GM21381 (cell line): ENCODE results near the gene PRDM16.

Experiments
- ATAC-seq: cut with Tn5 transposase; IDR thresholded peaks from one replicate; pipeline ENCODE4 v1.9.1; 2021; ENCODE audit warnings: mild to moderate bottlenecking, moderate library complexity; ENCODE audit not compliant: unreplicated experiment

Gene PRDM16

GRCh38 chr1:3068564-3069431, at the start of gene PRDM16:
PRDM16 (plus strand) TSS chr1:3069203; CDS start chr1:3069260, 57 bp downstream.
- no peak for ATAC-seq

GRCh38 chr1:3019516-3020051, 49.4 kb upstream of the PRDM16 start:
- ATAC-seq: no peak

- ATAC-seq: no peak
These were observed 48.6 kb upstream of the PRDM16 start for GRCh38 chr1:3020263-3020909.

- no peak for ATAC-seq
These were observed 47.8 kb upstream of the PRDM16 start, which contains the start of gene ACTRT2 for GRCh38 chr1:3021233-3021671. ACTRT2 (plus strand) TSS chr1:3021467; CDS start chr1:3021687, 220 bp downstream.

DNA sequence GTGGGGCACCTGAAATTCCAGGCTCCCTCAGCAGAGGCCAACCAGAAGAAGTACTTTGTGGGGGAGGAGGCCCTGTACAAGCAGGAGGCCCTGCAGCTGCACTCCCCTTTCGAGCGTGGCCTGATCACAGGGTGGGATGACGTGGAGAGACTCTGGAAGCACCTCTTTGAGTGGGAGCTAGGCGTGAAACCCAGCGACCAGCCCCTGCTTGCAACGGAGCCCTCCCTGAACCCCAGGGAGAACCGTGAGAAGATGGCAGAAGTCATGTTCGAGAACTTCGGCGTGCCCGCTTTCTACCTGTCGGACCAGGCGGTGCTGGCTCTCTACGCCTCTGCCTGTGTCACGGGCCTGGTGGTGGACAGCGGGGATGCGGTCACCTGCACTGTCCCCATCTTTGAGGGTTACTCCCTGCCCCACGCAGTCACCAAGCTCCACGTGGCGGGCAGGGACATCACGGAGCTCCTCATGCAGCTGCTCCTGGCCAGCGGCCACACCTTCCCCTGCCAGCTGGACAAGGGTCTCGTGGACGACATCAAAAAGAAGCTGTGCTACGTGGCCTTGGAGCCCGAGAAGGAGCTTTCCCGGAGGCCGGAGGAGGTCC, 47.1 kb upstream of the PRDM16 start:
- ATAC-seq: no peak

DNA sequence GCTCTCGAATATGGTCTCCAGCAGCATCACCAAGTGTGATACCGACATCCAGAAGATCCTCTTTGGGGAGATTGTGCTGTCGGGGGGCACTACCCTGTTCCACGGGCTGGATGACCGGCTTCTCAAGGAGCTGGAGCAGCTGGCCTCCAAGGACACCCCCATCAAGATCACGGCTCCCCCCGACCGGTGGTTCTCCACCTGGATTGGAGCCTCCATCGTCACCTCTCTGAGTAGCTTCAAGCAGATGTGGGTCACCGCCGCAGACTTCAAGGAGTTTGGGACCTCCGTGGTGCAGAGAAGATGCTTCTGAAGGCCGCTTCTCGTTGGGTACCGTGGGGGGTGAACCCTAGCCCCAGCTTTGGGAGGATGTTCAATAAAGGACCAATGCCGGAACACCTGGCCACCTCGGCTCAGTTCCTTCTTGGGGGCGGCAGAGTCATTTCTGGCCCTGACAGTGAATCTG, 46.5 kb upstream of the PRDM16 start:
- no peak for ATAC-seq

- ATAC-seq: no peak
These were observed 46.0 kb upstream of the PRDM16 start for GRCh38 chr1:3022976-3023375.

GRCh38 chr1:3024019-3024418, 45.0 kb upstream of the PRDM16 start:
- no peak for ATAC-seq

GRCh38 chr1:3024588-3024987, 44.4 kb upstream of the PRDM16 start:
- ATAC-seq: no peak

DNA sequence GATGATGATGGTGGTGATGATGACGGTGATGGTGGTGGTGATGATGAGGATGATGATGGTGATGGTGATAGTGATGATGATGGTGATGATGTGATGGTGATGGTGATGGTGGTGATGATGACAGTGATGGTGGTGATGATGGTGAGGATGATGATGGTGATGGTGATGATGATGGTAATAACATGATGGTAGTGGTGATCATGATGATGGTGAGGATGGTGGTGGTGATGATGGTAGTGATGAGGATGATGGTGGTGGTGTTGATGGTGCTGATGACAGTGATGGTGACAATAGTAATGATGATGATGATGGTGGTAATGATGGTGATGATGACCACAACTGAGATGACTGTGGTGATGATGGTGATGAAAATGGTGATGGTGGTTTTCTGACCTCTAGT, 42.9 kb upstream of the PRDM16 start:
- ATAC-seq: no peak

DNA sequence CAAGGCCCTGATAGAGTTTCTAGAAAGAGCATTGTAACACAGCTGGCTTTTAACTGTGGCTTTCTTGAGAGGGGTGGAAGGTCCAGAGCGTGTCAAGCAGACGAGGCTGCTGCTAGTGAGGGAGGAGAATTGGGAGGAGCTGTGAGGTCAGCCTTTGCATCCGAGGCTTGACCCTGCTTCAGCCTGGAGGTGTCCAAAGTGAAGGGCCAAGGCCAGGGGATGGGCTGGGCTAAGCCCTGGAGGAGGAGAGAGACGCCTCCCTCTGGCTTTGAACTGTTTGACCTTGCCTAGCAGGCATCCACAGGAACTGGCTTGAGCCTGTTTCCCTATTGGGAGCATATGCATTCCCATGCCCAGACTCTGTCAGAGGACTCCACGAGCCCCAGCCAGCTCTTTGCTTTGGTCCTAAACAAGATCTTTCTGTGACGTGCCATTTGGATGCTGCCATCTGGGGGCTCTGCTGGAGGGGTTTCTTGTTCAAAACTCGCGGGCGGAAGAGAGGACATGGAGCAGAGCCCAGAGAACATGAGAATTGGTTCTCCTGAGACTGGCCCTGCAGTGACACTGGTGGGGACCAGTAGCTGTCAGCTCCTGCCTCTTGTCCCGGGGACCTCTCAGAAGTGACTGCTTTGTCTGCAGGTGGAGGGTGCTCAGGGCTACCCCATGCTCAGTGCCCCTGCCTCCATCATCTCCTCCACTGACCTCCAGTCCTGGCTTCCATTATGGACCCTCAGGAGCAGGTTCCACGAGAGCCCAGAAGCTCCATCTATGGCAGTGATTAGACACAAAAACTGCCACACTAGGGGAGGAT, 42.2 kb upstream of the PRDM16 start:
- ATAC-seq: no peak

GRCh38 chr1:3027611-3028371, 41.2 kb upstream of the PRDM16 start:
- no peak for ATAC-seq

- ATAC-seq: no peak
These were observed 40.3 kb upstream of the PRDM16 start for GRCh38 chr1:3028531-3029282.

DNA sequence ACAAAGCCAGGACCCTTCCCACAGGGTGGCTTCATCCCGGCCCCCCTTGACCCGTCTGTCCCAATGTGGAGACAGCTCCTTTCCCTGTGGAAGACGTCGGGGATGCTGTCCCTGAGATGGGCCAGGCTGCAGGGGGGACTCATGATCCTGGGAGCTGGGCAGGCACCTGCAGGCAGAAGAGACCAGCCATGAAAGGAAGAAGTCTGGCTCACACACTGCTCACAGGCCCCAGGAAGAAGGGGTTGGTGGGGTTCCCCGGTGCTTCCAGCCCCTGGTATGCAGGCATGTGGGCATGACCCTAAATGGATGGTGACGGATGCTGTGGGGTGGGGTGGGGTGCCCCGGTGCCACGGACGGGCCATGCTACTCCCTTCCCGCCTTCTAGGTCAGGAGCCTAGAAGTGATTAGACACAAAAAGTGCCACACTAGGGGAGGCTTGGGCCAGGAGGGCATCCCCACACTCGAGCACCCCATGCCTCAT, 39.5 kb upstream of the PRDM16 start:
- ATAC-seq: no peak

GRCh38 chr1:3029991-3030662, 38.9 kb upstream of the PRDM16 start:
- ATAC-seq: no peak

DNA sequence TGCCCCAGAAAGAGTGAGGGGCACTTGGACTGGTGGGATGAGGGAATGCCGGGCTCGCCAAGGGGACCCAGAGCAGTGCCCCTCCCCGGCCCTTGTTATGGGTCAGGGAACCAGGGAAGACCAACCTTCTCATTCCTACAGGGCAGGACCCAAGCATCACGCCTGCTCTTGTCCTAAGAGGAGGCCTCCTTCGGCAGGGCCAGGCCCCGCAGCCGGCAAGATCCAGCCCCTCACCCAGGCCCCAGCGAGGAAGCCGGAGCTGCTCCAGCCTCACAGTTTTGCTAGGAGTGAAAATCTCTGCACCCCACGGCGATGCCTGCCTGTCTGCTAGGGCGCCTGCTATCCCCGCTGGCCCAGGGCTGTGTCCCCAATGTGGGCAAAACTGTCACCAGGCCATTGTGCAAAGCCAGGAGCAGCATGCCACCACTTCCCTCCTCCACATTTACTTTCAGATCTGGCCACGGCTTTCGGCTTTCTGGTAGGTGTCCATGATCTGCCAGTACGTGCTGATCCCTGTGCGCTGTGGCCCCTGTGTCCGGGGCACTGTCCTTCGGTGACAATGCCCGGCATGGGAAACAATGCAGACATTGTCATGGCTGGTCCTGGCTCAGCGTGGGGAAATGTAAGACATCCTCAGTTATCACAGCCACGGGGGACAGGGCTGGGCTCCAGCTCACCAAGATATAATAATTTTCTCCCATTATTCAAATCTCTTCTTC, 38.2 kb upstream of the PRDM16 start:
- no peak for ATAC-seq

DNA sequence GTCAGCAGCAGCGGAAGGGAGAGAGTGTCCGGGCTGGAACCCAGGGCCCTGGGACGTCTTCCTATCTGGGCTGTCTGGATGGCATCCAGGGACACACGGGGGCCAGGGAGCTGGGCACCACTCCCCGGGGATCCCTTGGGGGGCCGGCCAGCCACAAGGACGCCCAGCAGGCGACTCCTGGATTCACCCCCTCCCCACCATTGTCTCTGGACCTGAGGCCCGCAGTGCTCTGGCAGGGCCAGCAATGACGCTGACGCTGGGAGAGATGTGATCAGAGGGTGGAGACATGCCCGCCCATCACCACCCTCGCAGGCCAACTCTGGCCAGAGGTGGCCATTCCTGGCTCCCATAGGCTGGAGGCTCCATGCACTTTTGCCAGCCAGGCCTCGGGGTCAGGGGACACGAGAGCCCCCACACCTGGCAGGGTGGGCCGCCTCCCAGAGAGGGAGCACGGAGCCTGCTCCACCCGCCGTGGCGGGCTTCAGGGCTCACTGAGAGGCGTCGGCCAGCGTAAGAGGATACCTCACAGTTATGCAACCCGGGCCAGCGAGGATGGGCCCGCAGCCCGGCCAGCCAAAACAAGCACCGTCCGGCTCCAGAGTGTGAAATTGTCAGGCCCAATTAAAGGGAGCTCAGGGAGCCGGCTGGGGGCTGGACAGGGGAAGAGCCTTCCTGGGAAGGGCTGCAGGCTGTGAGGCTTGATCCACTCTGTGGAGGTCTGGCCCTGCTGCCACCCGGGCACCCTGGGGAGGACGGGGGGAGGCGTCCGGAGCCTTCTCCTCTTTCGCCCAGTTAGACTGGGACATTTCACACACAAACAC, 37.4 kb upstream of the PRDM16 start:
- no peak for ATAC-seq
